H1 (cell line): ENCODE results near the gene SHC1.

Experiments
- BRCA1 ChIP-seq: IDR thresholded peaks from 2 replicates; pipeline ENCODE4 v1.6.1; 2012; ENCODE audit warnings: low read depth, low read length, improper control_type of control experiment
- EP300 ChIP-seq, 2 experiments: IDR thresholded peaks; 1 replicate in 1 of 2; 2 replicates in 1 of 2; pipeline ENCODE4 v1.6.1; 2011 to 2012; ENCODE audit warnings: low read depth in 2 of 2, low read length in 2 of 2, mild to moderate bottlenecking in 2 of 2, borderline replicate concordance in 1 of 2, inconsistent platforms in 1 of 2, moderate library complexity in 1 of 2
- EZH2 ChIP-seq: fragments of 200-600 bp; sonication (generic); IDR thresholded peaks from 2 replicates; pipeline ENCODE4 v1.7.1; 2012; ENCODE audit warnings: low read depth, mild to moderate bottlenecking, moderate library complexity, low read length, inconsistent platforms; ENCODE audit not compliant: severe bottlenecking
- GTF2F1 ChIP-seq: IDR thresholded peaks from 2 replicates; pipeline ENCODE4 v1.6.1; 2012; ENCODE audit warnings: low read depth, low read length, improper control_type of control experiment, borderline replicate concordance
- HDAC2 ChIP-seq, 2 experiments: fragments of 300-600 bp in 1 of 2; sonication (generic) in 1 of 2; IDR thresholded peaks; 2 replicates each; pipeline ENCODE4 v1.6.1; 2011 to 2012; ENCODE audit warnings: low read depth in 2 of 2, low read length in 2 of 2, mild to moderate bottlenecking in 2 of 2, moderate library complexity in 2 of 2, borderline replicate concordance in 1 of 2, inconsistent platforms in 1 of 2
- JUN ChIP-seq: IDR thresholded peaks from 2 replicates; pipeline ENCODE4 v1.6.1; 2011; ENCODE audit warnings: low read depth, mild to moderate bottlenecking, improper control_type of control experiment, low read length
- JUND ChIP-seq: IDR thresholded peaks from 2 replicates; pipeline ENCODE4 v1.6.1; 2011; ENCODE audit warnings: mild to moderate bottlenecking, improper control_type of control experiment, low read length
- NANOG ChIP-seq: IDR thresholded peaks from 2 replicates; pipeline ENCODE4 v1.6.1; 2011; ENCODE audit warnings: low read length, low read depth, mild to moderate bottlenecking, inconsistent platforms; ENCODE audit not compliant: insufficient read depth, poor library complexity, severe bottlenecking
- POLR2A ChIP-seq, 2 experiments: IDR thresholded peaks; 1 replicate in 1 of 2; 2 replicates in 1 of 2; pipeline ENCODE4 v1.6.1; 2011; ENCODE audit warnings: low read depth in 2 of 2, low read length in 2 of 2, mild to moderate bottlenecking in 2 of 2; ENCODE audit errors: control extremely low read depth in 1 of 2
- POLR2AphosphoS5 ChIP-seq: IDR thresholded peaks from 2 replicates; pipeline ENCODE4 v1.6.1; 2011; ENCODE audit warnings: low read depth, low read length
- TF ChIP-seq, protein P1 (sequence below), 3 experiments: IDR thresholded peaks; 1 replicate in 2 of 3; 2 replicates in 1 of 3; pipeline versions ENCODE4 v1.5.1 to v1.6.1; 2011; ENCODE audit warnings: low read length in 3 of 3, mild to moderate bottlenecking in 3 of 3, inconsistent platforms in 2 of 3, low read depth in 1 of 3, moderate library complexity in 1 of 3; ENCODE audit not compliant: insufficient read depth in 1 of 3; ENCODE audit errors: control extremely low read depth in 1 of 3

DNA sequence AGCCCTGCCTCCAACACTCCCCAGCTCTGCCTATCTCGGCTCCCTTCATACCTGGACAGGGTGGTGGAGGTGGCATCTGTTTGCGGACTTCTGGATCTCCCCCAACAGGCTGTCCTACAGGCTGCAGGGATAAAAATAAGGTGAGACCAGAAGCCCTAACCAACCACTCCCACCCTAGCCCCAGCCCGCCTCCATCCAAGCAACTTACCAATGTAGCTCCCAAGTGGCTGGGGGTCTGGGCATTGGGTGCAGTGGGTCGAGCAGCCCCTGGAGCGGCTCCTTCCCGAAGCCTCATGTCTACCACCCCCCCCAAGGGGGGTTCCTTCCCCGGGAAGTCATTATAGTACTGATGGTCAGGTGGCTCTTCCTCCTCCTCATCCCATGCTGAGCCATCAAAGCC lies 4.4 kb downstream of the SHC1 start:
- no peak for TF ChIP-seq POLR2A (IDR thresholded peaks at IDR 0.05; ENCODE audit: control extremely low read depth in 1 of 2, low read depth in 2 of 2, low read length in 2 of 2)
- TF ChIP-seq BRCA1: no peak
- TF ChIP-seq, protein P1, sequence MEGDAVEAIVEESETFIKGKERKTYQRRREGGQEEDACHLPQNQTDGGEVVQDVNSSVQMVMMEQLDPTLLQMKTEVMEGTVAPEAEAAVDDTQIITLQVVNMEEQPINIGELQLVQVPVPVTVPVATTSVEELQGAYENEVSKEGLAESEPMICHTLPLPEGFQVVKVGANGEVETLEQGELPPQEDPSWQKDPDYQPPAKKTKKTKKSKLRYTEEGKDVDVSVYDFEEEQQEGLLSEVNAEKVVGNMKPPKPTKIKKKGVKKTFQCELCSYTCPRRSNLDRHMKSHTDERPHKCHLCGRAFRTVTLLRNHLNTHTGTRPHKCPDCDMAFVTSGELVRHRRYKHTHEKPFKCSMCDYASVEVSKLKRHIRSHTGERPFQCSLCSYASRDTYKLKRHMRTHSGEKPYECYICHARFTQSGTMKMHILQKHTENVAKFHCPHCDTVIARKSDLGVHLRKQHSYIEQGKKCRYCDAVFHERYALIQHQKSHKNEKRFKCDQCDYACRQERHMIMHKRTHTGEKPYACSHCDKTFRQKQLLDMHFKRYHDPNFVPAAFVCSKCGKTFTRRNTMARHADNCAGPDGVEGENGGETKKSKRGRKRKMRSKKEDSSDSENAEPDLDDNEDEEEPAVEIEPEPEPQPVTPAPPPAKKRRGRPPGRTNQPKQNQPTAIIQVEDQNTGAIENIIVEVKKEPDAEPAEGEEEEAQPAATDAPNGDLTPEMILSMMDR (IDR thresholded peaks at IDR 0.05; ENCODE audit: control extremely low read depth in 1 of 3, insufficient read depth in 1 of 3, low read depth in 1 of 3, low read length in 3 of 3): no peak
- TF ChIP-seq JUN: no peak
- no peak for TF ChIP-seq JUND
- TF ChIP-seq GTF2F1: no peak
- no peak for TF ChIP-seq EZH2
- TF ChIP-seq POLR2AphosphoS5: no peak
- no peak for TF ChIP-seq HDAC2 (IDR thresholded peaks at IDR 0.05; ENCODE audit: borderline replicate concordance in 1 of 2, low read depth in 2 of 2, low read length in 2 of 2)
- TF ChIP-seq NANOG: no peak
- no peak for TF ChIP-seq EP300 (IDR thresholded peaks at IDR 0.05; ENCODE audit: borderline replicate concordance in 1 of 2, low read depth in 2 of 2, low read length in 2 of 2)
